ENCODE data around the gene SPRY4. TPM values are rescaled to one million over a fixed set of nuclear protein-coding genes. Genes with fewer than 3 reads are reported as not detected.

The SPRY4 gene
- total and polyA plus RNA-seq, 2 of the 13 experiments (the other 11 are each of a cell fraction or from before 2014, with no cell fraction given) = 8.9 to 17.8 TPM

- TF ChIP-seq FUBP1 (CRISPR knock-in tag; IDR thresholded peaks at IDR 0.05; ENCODE audit: borderline replicate concordance) = no peak
- TF ChIP-seq GABPA (IDR thresholded peaks at IDR 0.05; ENCODE audit: low read depth, low read length) = no peak
- peak; percentile 39 for TF ChIP-seq GABPA (CRISPR knock-in tag; IDR thresholded peaks at IDR 0.05; ENCODE audit: low read depth)
- TF ChIP-seq ZNF354B (CRISPR knock-in tag; IDR thresholded peaks at IDR 0.05) = 0 out of 2 replicates have a peak, but pooled peaks have one; percentile 27
- TF ChIP-seq IRX3 (CRISPR knock-in tag; IDR thresholded peaks at IDR 0.05; ENCODE audit: borderline replicate concordance, low read depth) = 0 out of 2 replicates have a peak, but pooled peaks have one; percentile 47
- peak; percentile 52 for TF ChIP-seq TEAD3 (CRISPR knock-in tag; optimal IDR thresholded peaks at IDR 0.05; ENCODE audit: borderline replicate concordance)
- TF ChIP-seq MYPOP (CRISPR knock-in tag; IDR thresholded peaks at IDR 0.05) = peak; percentile 95
- no peak for TF ChIP-seq ZNF142 (CRISPR knock-in tag; IDR thresholded peaks at IDR 0.05)
- TF ChIP-seq MTA1 (CRISPR knock-in tag; IDR thresholded peaks at IDR 0.05; ENCODE audit: borderline replicate concordance) = no peak
- TF ChIP-seq MNT (IDR thresholded peaks at IDR 0.05) = peak; percentile 34; the same call in 1 of the 2 replicates
- no peak for TF ChIP-seq ZNF549 (CRISPR knock-in tag; IDR thresholded peaks at IDR 0.05)
- peak; percentile 90 for TF ChIP-seq TFDP2 (CRISPR knock-in tag; IDR thresholded peaks at IDR 0.05)
- 0 out of 2 replicates have a peak, but pooled peaks have one; percentile 9 for TF ChIP-seq ZBTB2 (CRISPR knock-in tag; IDR thresholded peaks at IDR 0.05; ENCODE audit: low read depth)
These were observed at the start of gene SPRY4 (continued) for GRCh38 chr5:142324871-142325724.

All from HepG2 (cell line).